OCI-LY1 (cell line): Measurements from ENCODE around the gene SH3BGR.

Experiments
- CTCF ChIP-seq: fragments of 200-600 bp; sonication (generic), shearing (Covaris generic); IDR thresholded peaks from 2 replicates; pipeline ENCODE4 v1.5.1; 2017; ENCODE audit warnings: mild to moderate bottlenecking, antibody characterized with exemption, low read length, moderate library complexity, mixed read lengths
- EZH2 ChIP-seq: fragments of 200-600 bp; sonication (generic), shearing (Covaris generic); IDR thresholded peaks from 2 replicates; pipeline ENCODE4 v1.8.0; 2017; ENCODE audit warnings: borderline replicate concordance, mixed run types, mild to moderate bottlenecking, antibody characterized with exemption, low read length, moderate library complexity, mixed read lengths

GRCh38 chr21:39553331-39553730 is 101.6 kb downstream of the SH3BGR start:
- no peak for TF ChIP-seq EZH2
- TF ChIP-seq CTCF, result no peak
